GM12878 (cell line): ENCODE data around the gene IQCF6. TPM values are rescaled to one million over a fixed set of nuclear protein-coding genes. Genes with fewer than 3 reads are reported as not detected.

ENCODE experiments used
- ATAC-seq: fragments of 200-7000 bp; cut with Tn5 transposase; 3 replicates; pipeline ENCODE4 v1.9.1; 2020; ENCODE audit warnings: mild to moderate bottlenecking, moderate library complexity
- Bru-seq: library from RNA; stranded (reverse); fragments of 400-500 nt; gene quantifications from one replicate; lab custom pipeline; 2021; lab: Mats Ljungman, UMichigan
- BruChase-seq, 2 experiments: library from RNA; stranded (reverse); fragments of 400-500 nt; gene quantifications; one replicate each; lab custom pipeline; 2021; lab: Mats Ljungman, UMichigan
- BruUV-seq: library from RNA; stranded (reverse); fragments of 400-500 nt; replicated peaks from 2 replicates; lab custom pipeline; 2021; lab: Mats Ljungman, UMichigan
- CTCF ChIA-PET: fragments of 300-600 bp; sonication (Branson Sonifier 250); formaldehyde crosslinking; extraction: SDS; loops from one replicate; lab custom pipeline; 2021; ENCODE audit warnings: inconsistent platforms; lab: Yijun Ruan, JAX
- POLR2A ChIA-PET: fragments of 350-600 bp; formaldehyde crosslinking; extraction: SDS; loops from one replicate; lab custom pipeline; 2021; ENCODE audit warnings: inconsistent platforms; lab: Charles Lee
- RAD21 ChIA-PET: fragments of 300-600 bp; sonication (Branson Sonifier 250); formaldehyde crosslinking; loops from one replicate; lab custom pipeline; 2023; ENCODE audit warnings: antibody characterized with exemption; ENCODE audit not compliant: unreplicated experiment; lab: Charles Lee
- SMC1A ChIA-PET: fragments of 300-600 bp; sonication (Branson Sonifier 250); formaldehyde crosslinking; loops from one replicate; lab custom pipeline; 2023; ENCODE audit not compliant: unreplicated experiment, uncharacterized antibody; lab: Charles Lee
- DNase-seq: peaks from one replicate; pipeline ENCODE4 v3.0.0-alpha.2; 2011; ENCODE audit warnings: low read depth, low spot score
- FAIRE-seq: peaks from 3 replicates; lab custom pipeline; 2011; peaks lifted over from hg19 to GRCh38; lab: Jason Lieb, UNC
- H2AFZ ChIP-seq: 2 replicates; pipeline ENCODE4 v1.6.0; 2011; ENCODE audit warnings: low read depth, low read length, control low read depth; ENCODE audit not compliant: control insufficient read depth
- H3K27ac ChIP-seq: 2 replicates; pipeline ENCODE4 v1.5.1; 2011; ENCODE audit warnings: control low read depth; ENCODE audit not compliant: control insufficient read depth, insufficient read depth
- H3K27me3 ChIP-seq, 2 experiments: replicated peaks in 1 of 2; 2 replicates each; pipeline versions ENCODE4 v1.6.0 to v1.6.1; 2011; ENCODE audit warnings: low read length in 1 of 2; ENCODE audit not compliant: control insufficient read depth in 2 of 2, insufficient read depth in 2 of 2
- H3K36me3 ChIP-seq, 2 experiments: 2 replicates each; pipeline ENCODE4 v1.5.1; 2011; ENCODE audit warnings: low read length in 1 of 2; ENCODE audit not compliant: control insufficient read depth in 2 of 2, insufficient read depth in 2 of 2
- H3K4me1 ChIP-seq: 2 replicates; pipeline ENCODE4 v1.6.1; 2011; ENCODE audit warnings: mild to moderate bottlenecking, low read length, moderate library complexity, mixed read lengths; ENCODE audit not compliant: control insufficient read depth, insufficient read depth
- H3K4me2 ChIP-seq: 2 replicates; pipeline ENCODE4 v1.6.0; 2011; ENCODE audit warnings: control low read depth; ENCODE audit not compliant: control insufficient read depth, insufficient read depth
- H3K4me3 ChIP-seq: fragments of 200-600 bp; sonication (generic); 2 replicates; pipeline ENCODE4 v1.5.1; 2016
- H3K79me2 ChIP-seq: 2 replicates; pipeline ENCODE4 v1.6.0; 2011; ENCODE audit warnings: low read length; ENCODE audit not compliant: control insufficient read depth, insufficient read depth
- H3K9ac ChIP-seq: 2 replicates; pipeline ENCODE4 v1.8.0; 2011; ENCODE audit warnings: low read length, control low read depth, mixed read lengths; ENCODE audit not compliant: control insufficient read depth, insufficient read depth
- H3K9me3 ChIP-seq: replicated peaks from 3 replicates; pipeline ENCODE4 v1.5.1; 2011; ENCODE audit warnings: mild to moderate bottlenecking, low read length; ENCODE audit not compliant: control insufficient read depth, insufficient read depth
- H4K20me1 ChIP-seq: 2 replicates; pipeline ENCODE4 v1.6.0; 2011; ENCODE audit not compliant: control insufficient read depth, insufficient read depth
- ASH2L ChIP-seq: fragments of 300-600, 200-600 bp; sonication (generic); IDR thresholded peaks from 2 replicates; pipeline ENCODE4 v1.6.1; 2017; ENCODE audit warnings: low read depth, mild to moderate bottlenecking, borderline replicate concordance
- E2F8 ChIP-seq: fragments of 450-650 bp; IDR thresholded peaks from 2 replicates; pipeline ENCODE4 v1.6.1; 2018; ENCODE audit warnings: mild to moderate bottlenecking, low read depth, moderate library complexity; ENCODE audit not compliant: partially characterized antibody
- FOS ChIP-seq: IDR thresholded peaks from 3 replicates; pipeline ENCODE4 v1.6.1; 2011; ENCODE audit warnings: borderline replicate concordance; ENCODE audit not compliant: insufficient read length; ENCODE audit errors: extremely low read depth
- MXI1 ChIP-seq: fragments of 150-350 bp; IDR thresholded peaks from 2 replicates; pipeline ENCODE4 v1.6.1; 2011; ENCODE audit warnings: low read depth, mild to moderate bottlenecking, inconsistent platforms, low read length, improper control_type of control experiment
- SUPT20H ChIP-seq: IDR thresholded peaks from 2 replicates; pipeline ENCODE4 v1.6.1; 2011; ENCODE audit warnings: low read depth, mild to moderate bottlenecking, low read length, moderate library complexity, borderline replicate concordance; ENCODE audit not compliant: control insufficient read depth
- WGBS: methylation state at CpG from one replicate; pipeline ENCODE4 v1.1.6; 2016; ENCODE audit warnings: low lambda C conversion rate; ENCODE audit not compliant: insufficient replicate concordance, insufficient coverage; ENCODE audit errors: missing lambda C conversion rate; 5-methylcytosine and 5-hydroxymethylcytosine counted together
- in situ Hi-C: fragments of 300-500 bp; cut with MboI; formaldehyde crosslinking; loops from 9 replicates; pipeline ENCODE4 v1.14.3; 2018; ENCODE audit warnings: mixed read lengths
- intact Hi-C: fragments of 100-400 bp; cut with micrococcal nuclease; formaldehyde crosslinking; loops from one replicate; pipeline ENCODE4 v1.14.2; 2022; ENCODE audit not compliant: unreplicated experiment
- long read RNA-seq, 2 experiments: library from polyadenylated mRNA; unstranded; transcript quantifications; one replicate each; pipeline ENCODE4 v2.0.0, GENCODE V29; 2019 to 2020
- polyA minus RNA-seq, 3 experiments: library from RNA; depleted of rRNA, polyadenylated mRNA; stranded (reverse); fragments of >200 nt; gene quantifications; 2 replicates each; pipeline ENCODE4 v1.2.3, GENCODE V29; 2011
- polyA plus RNA-seq, 11 experiments: library from polyadenylated mRNA; depleted of rRNA in 4 of 11; unstranded in 6 of 11; stranded (reverse) in 5 of 11; fragments of >200 nt; fragmentation: Nextera tagmentation in 4 of 11; fragmentation: Illumina TruSeq in 1 of 11; extraction: Ambion mirVana in 4 of 11; extraction: Trizol in 1 of 11; gene quantifications; 1 replicate in 1 of 11; 2 replicates in 10 of 11; pipeline versions ENCODE4 v1.2.1 to v1.2.3, GENCODE V29; 2011 to 2016; ENCODE audit warnings: inconsistent platforms in 2 of 11, missing spikeins in 2 of 11, low read depth in 1 of 11
- total RNA-seq, 4 experiments: library from RNA; depleted of rRNA in 3 of 4; stranded (reverse); fragments of >200 nt in 3 of 4; fragmentation: Illumina TruSeq in 1 of 4; extraction: Trizol in 1 of 4; gene quantifications; 2 replicates each; pipeline versions ENCODE4 v1.2.1 to v1.2.3, GENCODE V29; 2013 to 2021

Gene IQCF6
- not detected in 2 replicates for total RNA-seq (2013; cell fraction: nucleolus; rRNA removed)
- total RNA-seq (2014; rRNA removed) = not detected in 2 replicates
- total RNA-seq (2014; rRNA removed; fragmentation: Illumina TruSeq; extraction: Trizol) = not detected in 2 replicates
- total RNA-seq (2021) = not detected in 2 replicates
- polyA plus RNA-seq (2011; ENCODE audit: low read depth) = not detected
- not detected in 2 replicates for polyA plus RNA-seq (2011; rRNA removed)
- polyA plus RNA-seq (2011; cell fraction: cytosol; rRNA removed) = not detected in 2 replicates
- not detected in 2 replicates for polyA plus RNA-seq (2011; cell fraction: nucleus; rRNA removed)
- not detected in 2 replicates for polyA plus RNA-seq (2012)
- not detected in 2 replicates for polyA plus RNA-seq (2014; fragmentation: Illumina TruSeq; extraction: Trizol)
- not detected for polyA plus RNA-seq (2014; fragmentation: Nextera tagmentation; extraction: Ambion mirVana)
- polyA plus RNA-seq (2014; rRNA removed) = not detected in 2 replicates
- not detected for polyA plus RNA-seq (2016; fragmentation: Nextera tagmentation; extraction: Ambion mirVana)
- not detected in 2 replicates for polyA minus RNA-seq (2011; rRNA and poly(A)+ RNA removed)
- polyA minus RNA-seq (2011; cell fraction: cytosol; rRNA and poly(A)+ RNA removed) = not detected in 2 replicates
- not detected in 2 replicates for polyA minus RNA-seq (2011; cell fraction: nucleus; rRNA and poly(A)+ RNA removed)
- not detected for Bru-seq, nascent RNA
- BruChase-seq, experiment 1, labeled RNA remaining after a 6-hour chase = not detected
- not detected for BruChase-seq, experiment 2, labeled RNA remaining after a 2-hour chase
- long read RNA-seq, experiment 1 = 0 reads
- long read RNA-seq, experiment 2 = 0 reads

- no peaks in the 10 kb centered on the region for H3K9me3 ChIP-seq
- no peaks in the 10 kb centered on the region for H3K79me2 ChIP-seq
- TF ChIP-seq E2F8 (no peak), FOS (no peak), ASH2L (no peak), SUPT20H (no peak), MXI1 (no peak)
- H2AFZ ChIP-seq = no peak within 1 kb of the TSS
- no peak for ATAC-seq
- RAD21 ChIA-PET = no interaction called here
- no peak within 1 kb of the TSS for H3K4me2 ChIP-seq
- no peak within 1 kb of the TSS for H3K4me3 ChIP-seq
- BruUV-seq = no TSS peak
- no peak for DNase-seq
- H4K20me1 ChIP-seq = no peaks in the 10 kb centered on the region
- POLR2A ChIA-PET = interaction anchor here (1.0 kb wide), 1 partner anchor 10 kb away, joined by 3 read pairs; no protein-coding TSS in a partner anchor
- H3K27ac ChIP-seq = no peak within 1 kb of the TSS
- no peaks in the 10 kb centered on the region for H3K36me3 ChIP-seq
- H3K9ac ChIP-seq = no peak within 1 kb of the TSS
- no peaks in the 10 kb centered on the region; a peak in 2 of 4 replicates for H3K27me3 ChIP-seq
- in situ Hi-C loops (no loop called here), intact Hi-C loops (no loop called here)
- 73% methylated on average over 5 of the region's 5 CpGs for WGBS
- no peak for FAIRE-seq
- SMC1A ChIA-PET = interaction anchor here (0.8 kb wide), 1 partner anchor 53 kb away, joined by 3 read pairs; no protein-coding TSS in a partner anchor
- H3K4me1 ChIP-seq = no peaks in the 10 kb centered on the region
- CTCF ChIA-PET = no interaction called here
Measured at GRCh38 chr3:51779137-51779536, at the start of gene IQCF6. Gene IQCF6, minus strand, starts transcription at chr3:51779237. Its CDS starts 13 bp downstream, at chr3:51779224.
